OCI-LY3 (cell line): ENCODE data around the gene ANKS1B.

Experiments used
- H2AFZ ChIP-seq: fragments of 200-600, 300-600 bp; shearing (Covaris generic); 2 replicates; pipeline ENCODE4 v1.6.0; 2014; ENCODE audit warnings: antibody characterized with exemption, low read depth, low read length
- H3K27ac ChIP-seq: fragments of 200-600, 300-600 bp; sonication (generic); 2 replicates; pipeline ENCODE4 v1.5.1; 2014; ENCODE audit warnings: mild to moderate bottlenecking, low read length, moderate library complexity, mixed read lengths
- H3K27me3 ChIP-seq: fragments of 200-600, 300-600 bp; sonication (generic); 2 replicates; pipeline ENCODE4 v1.6.1; 2014; ENCODE audit warnings: low read depth, low read length, mixed read lengths
- H3K36me3 ChIP-seq: fragments of 200-600, 300-600 bp; sonication (generic); replicated peaks from 2 replicates; pipeline ENCODE3; 2014; ENCODE audit warnings: low read depth, low read length, mixed read lengths
- H3K4me1 ChIP-seq: fragments of 300-600, 200-600 bp; sonication (generic); 2 replicates; pipeline ENCODE4 v1.6.1; 2014; ENCODE audit warnings: low read length, mixed read lengths
- H3K4me2 ChIP-seq: fragments of 200-600, 300-600 bp; sonication (generic); 2 replicates; pipeline ENCODE4 v1.6.1; 2014; ENCODE audit warnings: low read length, mixed read lengths
- H3K4me3 ChIP-seq: fragments of 300-600, 200-600 bp; sonication (generic); 2 replicates; pipeline ENCODE4 v1.5.1; 2014; ENCODE audit warnings: antibody characterized with exemption, mild to moderate bottlenecking, low read length, moderate library complexity
- H3K79me2 ChIP-seq: fragments of 300-600, 200-600 bp; shearing (Covaris generic); 2 replicates; pipeline ENCODE4 v1.6.1; 2014; ENCODE audit warnings: mild to moderate bottlenecking, low read length, mixed read lengths
- H3K9ac ChIP-seq: fragments of 300-600, 200-600 bp; shearing (Covaris generic); 2 replicates; pipeline ENCODE4 v1.6.0; 2014; ENCODE audit warnings: mild to moderate bottlenecking, low read length, moderate library complexity
- H3K9me3 ChIP-seq: fragments of 200-600, 300-600 bp; shearing (Covaris generic); 2 replicates; pipeline ENCODE4 v1.6.1; 2014; ENCODE audit warnings: low read length, mixed read lengths; ENCODE audit not compliant: insufficient read depth
- H4K20me1 ChIP-seq: fragments of 200-600, 300-600 bp; sonication (generic); 2 replicates; pipeline ENCODE4 v1.6.1; 2016; ENCODE audit warnings: low read length, mixed read lengths; ENCODE audit not compliant: insufficient read depth
- EZH2phosphoT487 ChIP-seq: fragments of 200-600 bp; shearing (Covaris generic); IDR thresholded peaks from 2 replicates; pipeline ENCODE4 v1.6.1; 2018; ENCODE audit warnings: antibody characterized with exemption, mixed run types, low read depth
- TF ChIP-seq, protein P1 (sequence below): fragments of 200-600, 300-600 bp; sonication (generic); IDR thresholded peaks from 2 replicates; pipeline ENCODE4 v1.5.1; 2014; ENCODE audit warnings: antibody characterized with exemption, low read length, low read depth

Gene ANKS1B

DNA sequence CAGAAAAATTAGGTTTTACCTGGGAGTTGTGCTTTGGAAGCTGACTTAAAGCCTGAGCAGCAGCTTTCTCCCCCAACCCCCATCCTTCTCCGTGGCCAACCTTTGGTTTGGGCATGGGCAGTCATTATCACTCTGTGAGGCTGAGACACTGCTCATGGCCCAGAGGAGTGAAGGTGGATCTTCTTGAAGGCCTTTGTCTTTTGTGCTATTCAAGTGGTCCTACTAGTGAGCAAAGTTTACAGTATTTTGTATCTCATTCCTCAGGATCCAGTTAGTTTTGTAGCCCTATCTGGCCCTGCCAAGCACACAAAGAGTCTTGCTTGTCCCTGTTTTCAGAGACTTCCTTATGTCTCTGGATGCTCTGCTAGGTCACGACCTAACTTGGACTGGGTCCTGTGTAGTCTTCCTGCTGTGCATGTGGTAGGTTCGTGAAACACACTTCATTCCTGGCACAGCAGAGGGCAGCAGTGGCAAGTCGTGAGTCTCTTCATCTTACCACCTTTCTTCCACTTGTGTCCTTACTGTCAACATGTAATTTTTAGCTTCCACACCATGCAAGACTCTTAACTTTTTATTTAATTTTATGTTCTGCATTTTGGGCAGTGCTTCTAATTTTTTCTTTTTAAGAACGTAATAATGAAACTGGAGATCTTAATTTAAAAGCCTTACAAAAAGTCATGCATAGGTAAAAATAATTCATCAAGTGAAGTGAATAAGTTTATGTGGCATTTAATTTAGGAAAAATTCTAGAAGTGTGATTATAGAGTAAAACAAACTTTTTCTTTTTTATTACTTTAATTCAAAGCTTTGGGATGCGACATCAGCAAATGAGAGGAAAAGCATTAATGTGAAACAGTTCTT, 1285.9 kb downstream of the ANKS1B start:
- Histone ChIP-seq H3K9ac (no peak overlapping the region), H3K4me3 (no peak overlapping the region), H3K36me3 (no peaks in the 10 kb centered on the region), H3K9me3 (no peaks in the 10 kb centered on the region), H3K79me2 (no peaks in the 10 kb centered on the region), H4K20me1 (no peaks in the 10 kb centered on the region), H3K27me3 (no peaks in the 10 kb centered on the region), H3K27ac (no peak overlapping the region), H3K4me1 (peaks cover 4% of the 10 kb centered on the region; the same call in 1 of the 2 replicates), H3K4me2 (no peak overlapping the region), H2AFZ (no peak overlapping the region)
- TF ChIP-seq, protein P1, sequence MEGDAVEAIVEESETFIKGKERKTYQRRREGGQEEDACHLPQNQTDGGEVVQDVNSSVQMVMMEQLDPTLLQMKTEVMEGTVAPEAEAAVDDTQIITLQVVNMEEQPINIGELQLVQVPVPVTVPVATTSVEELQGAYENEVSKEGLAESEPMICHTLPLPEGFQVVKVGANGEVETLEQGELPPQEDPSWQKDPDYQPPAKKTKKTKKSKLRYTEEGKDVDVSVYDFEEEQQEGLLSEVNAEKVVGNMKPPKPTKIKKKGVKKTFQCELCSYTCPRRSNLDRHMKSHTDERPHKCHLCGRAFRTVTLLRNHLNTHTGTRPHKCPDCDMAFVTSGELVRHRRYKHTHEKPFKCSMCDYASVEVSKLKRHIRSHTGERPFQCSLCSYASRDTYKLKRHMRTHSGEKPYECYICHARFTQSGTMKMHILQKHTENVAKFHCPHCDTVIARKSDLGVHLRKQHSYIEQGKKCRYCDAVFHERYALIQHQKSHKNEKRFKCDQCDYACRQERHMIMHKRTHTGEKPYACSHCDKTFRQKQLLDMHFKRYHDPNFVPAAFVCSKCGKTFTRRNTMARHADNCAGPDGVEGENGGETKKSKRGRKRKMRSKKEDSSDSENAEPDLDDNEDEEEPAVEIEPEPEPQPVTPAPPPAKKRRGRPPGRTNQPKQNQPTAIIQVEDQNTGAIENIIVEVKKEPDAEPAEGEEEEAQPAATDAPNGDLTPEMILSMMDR = peak; percentile 82
- no peak for TF ChIP-seq EZH2phosphoT487

DNA sequence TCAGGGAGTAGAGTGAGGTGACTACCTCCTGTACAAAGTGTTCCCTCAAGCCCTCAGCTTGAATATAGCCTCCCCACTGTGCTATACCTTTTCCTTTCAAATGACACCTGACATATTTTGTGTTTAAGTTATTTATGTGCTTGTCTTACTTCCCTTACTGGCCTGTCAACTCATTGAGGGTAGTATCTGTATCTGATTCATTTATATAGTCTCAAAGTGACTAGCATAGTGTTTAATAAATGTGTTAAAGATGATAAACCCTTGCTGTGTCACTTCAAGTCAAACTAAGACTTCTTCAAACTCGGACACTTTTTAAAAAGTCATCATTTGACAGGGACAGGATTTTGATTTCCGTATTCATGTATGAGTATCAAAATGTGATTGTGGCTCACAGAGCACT, 1287.5 kb downstream of the ANKS1B start:
- Histone ChIP-seq H3K9me3 (no peaks in the 10 kb centered on the region), H3K79me2 (no peaks in the 10 kb centered on the region), H3K9ac (no peak overlapping the region), H3K36me3 (no peaks in the 10 kb centered on the region), H3K4me3 (no peak overlapping the region), H3K27ac (no peak overlapping the region), H3K27me3 (no peaks in the 10 kb centered on the region), H3K4me2 (no peak overlapping the region), H2AFZ (no peak overlapping the region), H3K4me1 (peaks cover 4% of the 10 kb centered on the region; the same call in 1 of the 2 replicates), H4K20me1 (no peaks in the 10 kb centered on the region)
- no peak for TF ChIP-seq EZH2phosphoT487
- TF ChIP-seq, protein P1 = no peak

DNA sequence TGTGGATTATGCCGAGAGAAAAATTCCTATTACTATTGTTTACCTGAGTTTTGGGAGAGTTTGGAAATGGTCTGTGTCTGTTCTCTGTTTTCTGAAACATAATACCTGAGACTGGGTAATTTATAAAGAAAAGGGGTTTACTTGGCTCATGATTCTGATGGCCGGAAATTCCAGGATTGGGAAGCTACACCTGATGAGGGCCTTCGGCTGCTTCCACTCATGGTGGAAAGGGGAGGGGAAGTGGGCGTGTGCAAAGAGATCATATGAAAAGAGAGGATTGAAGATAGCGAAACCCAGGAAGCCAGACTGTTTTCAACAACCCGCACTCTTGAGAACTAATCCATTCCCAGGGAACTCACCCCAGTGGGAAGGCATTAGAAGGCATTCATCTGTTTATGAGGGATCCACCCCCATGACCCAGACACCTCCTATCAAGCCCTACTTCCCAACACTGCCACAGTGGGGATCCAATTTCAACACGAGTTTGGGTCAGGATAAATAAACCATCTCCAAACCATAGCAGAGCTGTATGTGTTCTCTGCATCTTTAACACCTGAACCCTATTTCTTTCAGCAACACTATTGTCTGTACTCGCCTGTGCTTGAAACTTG, 1288.6 kb downstream of the ANKS1B start:
- Histone ChIP-seq H3K4me3 (no peak overlapping the region), H2AFZ (no peak overlapping the region), H3K9ac (no peak overlapping the region), H3K4me1 (peaks cover 4% of the 10 kb centered on the region; the same call in 1 of the 2 replicates), H3K79me2 (no peaks in the 10 kb centered on the region), H3K27me3 (no peaks in the 10 kb centered on the region), H3K27ac (no peak overlapping the region), H4K20me1 (no peaks in the 10 kb centered on the region), H3K36me3 (no peaks in the 10 kb centered on the region), H3K9me3 (no peaks in the 10 kb centered on the region), H3K4me2 (no peak overlapping the region)
- TF ChIP-seq, protein P1 = no peak
- TF ChIP-seq EZH2phosphoT487 = no peak

DNA sequence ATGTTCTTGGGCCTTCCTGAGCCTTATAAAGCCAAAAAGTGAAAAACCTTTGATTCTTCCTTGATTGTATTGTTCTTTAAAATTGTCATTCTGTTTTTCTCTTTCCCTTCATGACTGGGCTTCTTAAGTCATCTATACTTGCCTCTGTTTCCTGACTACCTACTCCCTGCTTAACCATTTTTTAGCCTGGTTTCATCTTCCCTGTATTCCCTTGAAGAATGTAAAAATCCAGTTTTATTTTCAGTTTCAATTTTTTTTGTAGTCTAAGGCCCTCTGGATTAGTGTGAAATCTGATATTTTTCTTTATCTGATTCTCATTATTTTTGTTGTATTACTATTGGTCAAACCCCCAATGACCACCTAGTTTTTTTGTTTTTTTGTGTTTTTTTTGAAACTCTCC, 1293.4 kb downstream of the ANKS1B start:
- no peak for TF ChIP-seq EZH2phosphoT487
- TF ChIP-seq, protein P1 = no peak
- Histone ChIP-seq H3K9ac (no peak overlapping the region), H3K4me3 (no peak overlapping the region), H3K4me2 (no peak overlapping the region), H3K9me3 (no peaks in the 10 kb centered on the region), H4K20me1 (no peaks in the 10 kb centered on the region), H3K36me3 (peaks cover 9% of the 10 kb centered on the region), H3K27ac (no peak overlapping the region), H3K79me2 (no peaks in the 10 kb centered on the region), H2AFZ (no peak overlapping the region), H3K4me1 (no peaks in the 10 kb centered on the region), H3K27me3 (no peaks in the 10 kb centered on the region)
